Vagina (tissue), 2 donors: ENCODE measurements around the gene CLSTN1.

Experiments used
- CTCF ChIP-seq, 3 experiments: fragments of 450-650 bp in 2 of 3; fragments of 200-600 bp in 1 of 3; sonication (generic) in 1 of 3; IDR thresholded peaks; one replicate each; pipeline ENCODE4 v1.5.1; 2017 to 2019; ENCODE audit warnings: antibody characterized with exemption in 3 of 3, mild to moderate bottlenecking in 2 of 3, moderate library complexity in 2 of 3
- POLR2AphosphoS5 ChIP-seq, 2 donors: sonication (generic); formaldehyde crosslinking; IDR thresholded peaks; one replicate each; pipeline ENCODE4 v1.9.0; 2017; ENCODE audit warnings: antibody characterized with exemption in 2 of 2, mild to moderate bottlenecking in 2 of 2, low read depth in 1 of 2; ENCODE audit not compliant: insufficient read depth in 1 of 2

GRCh38 chr1:9766759-9767442, 56.9 kb downstream of the CLSTN1 start:
- TF ChIP-seq CTCF (IDR thresholded peaks at IDR 0.05) (no peak), POLR2AphosphoS5 (IDR thresholded peaks at IDR 0.05; ENCODE audit: insufficient read depth in 1 of 2, low read depth in 1 of 2) (peak in 1 of 2 donors; percentile 33)
